ENCODE measurements around the gene EPB41.
A peak's percentile ranks its signal among the peaks of the same experiment; 100 is the strongest.
"Not testable (repeated sequence)": the region's sequence is repeated elsewhere in the genome, so short reads cannot be mapped to it uniquely, and the experiment has no call there.

The EPB41 gene

DNA sequence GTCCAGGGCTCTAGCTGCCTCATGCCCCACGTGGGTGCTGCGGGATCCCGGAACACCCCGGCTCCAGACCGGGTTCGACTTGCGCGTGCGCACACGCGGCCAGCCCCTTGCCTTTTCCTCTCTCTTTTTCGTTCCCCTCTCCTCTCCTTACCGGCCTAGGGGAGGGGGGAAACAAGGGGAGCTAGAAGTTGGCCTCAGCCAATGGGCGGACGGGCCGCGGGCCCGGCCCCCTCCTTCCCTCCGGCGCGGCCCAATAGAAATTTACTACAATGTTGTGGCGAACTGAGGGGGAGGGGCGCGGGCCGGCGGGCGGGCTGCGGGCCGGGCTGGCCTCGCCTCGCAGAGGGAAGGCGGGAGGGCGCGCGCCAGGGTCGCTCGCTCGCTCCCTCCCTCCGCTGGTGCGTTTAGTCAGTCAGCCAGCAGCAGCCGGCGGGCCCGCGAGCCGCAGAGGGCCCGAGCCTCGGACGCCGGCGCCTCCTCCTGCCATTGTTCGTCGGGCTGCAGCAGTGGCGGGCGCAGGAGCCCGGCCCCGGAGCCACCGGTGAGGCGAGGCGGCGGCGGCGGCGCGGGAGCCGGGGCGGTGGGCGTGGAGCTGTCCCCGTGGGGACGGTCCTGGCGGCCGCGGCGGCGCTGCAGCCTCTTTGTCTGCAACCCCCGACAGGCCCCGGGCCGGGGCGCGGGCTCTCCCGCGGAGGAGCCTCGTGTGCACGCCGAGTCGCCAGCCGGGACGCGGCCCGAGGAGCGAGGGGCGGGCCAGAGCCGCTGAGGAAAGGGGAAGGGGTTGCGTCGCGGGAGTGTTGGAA is at the start of gene EPB41:
EPB41 (plus strand) TSS at position 342 of the 803 bp plus-strand sequence. CDS start 72,869 bp downstream, outside the sequence.
- DNase-seq (ENCODE audit: low read depth in 2 of 2): peak; percentile 82 to 85

DNA sequence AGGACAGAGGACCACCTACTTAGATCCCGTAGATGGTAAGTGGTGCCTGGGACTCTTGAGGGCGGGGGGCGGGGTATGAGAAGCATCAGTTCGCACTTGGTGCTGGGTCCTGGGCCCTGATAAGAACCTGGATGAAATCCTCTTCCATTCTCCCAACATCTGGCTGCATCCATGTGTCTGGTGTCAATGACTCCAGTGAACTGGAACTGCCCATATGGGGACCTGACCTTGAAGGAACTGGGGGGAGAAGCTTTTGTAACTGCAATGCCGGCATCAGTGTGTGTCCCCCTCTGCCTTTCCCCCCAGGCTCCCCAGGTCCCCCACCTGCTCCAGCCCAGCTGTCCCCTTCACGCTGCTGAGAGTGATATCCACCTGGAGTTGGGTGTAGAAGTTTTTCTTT is 49.7 kb upstream of the EPB41 start:
- no peak for DNase-seq (ENCODE audit: low read depth in 2 of 2)

DNA sequence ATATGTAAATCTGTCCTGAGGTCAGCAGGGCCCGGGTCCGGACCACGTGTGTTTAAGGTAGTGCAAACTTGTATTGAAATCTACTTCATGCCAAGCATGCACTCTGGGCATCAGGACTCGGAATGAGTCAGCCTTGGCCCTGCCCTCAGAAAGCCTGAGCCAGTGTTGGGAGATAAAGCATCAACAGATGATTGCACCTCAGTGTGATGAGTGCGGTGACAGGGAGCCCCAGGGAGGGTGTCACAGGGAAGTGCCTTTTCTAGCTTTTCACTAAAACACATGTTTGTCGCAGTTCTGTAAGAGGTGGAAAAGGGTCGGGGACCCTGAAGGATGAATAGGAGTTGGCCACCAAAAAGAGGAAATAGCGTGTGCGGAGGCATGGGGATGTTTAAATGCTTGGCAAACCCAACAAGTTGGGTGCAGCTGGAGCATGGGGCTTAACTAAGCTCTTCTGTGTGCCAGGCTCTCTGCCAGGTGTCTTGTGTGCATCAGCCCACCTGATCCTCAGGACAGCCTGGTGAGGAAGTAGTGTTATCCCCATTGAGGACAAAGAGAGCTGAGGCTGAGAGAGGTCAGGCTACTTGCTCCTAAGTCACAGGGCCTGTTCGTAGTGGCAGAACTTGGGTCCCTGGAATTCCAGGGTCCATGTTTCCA is 48.2 kb upstream of the EPB41 start:
- DNase-seq (ENCODE audit: low read depth in 2 of 2): no peak

DNA sequence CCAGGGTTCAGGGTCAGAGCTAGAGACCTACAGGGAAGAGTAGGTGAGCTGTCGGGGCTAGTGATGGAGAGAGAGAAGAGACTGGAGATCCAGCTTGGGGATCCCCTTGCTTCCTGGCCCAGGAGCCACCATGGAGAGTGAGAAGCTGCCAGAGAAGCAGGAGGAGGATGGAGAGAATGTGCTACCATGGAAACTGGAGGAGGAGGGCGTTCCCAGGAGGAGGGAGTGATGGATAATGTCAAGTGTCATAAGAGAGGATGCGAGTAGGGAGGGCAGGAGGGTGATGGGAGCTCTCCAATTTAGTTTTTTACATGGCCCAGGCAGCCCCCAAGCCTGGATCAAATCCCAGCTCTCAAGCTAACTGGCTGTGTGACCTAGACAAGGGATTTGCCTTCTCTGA is 46.5 kb upstream of the EPB41 start:
- no peak for DNase-seq (ENCODE audit: low read depth in 2 of 2)

DNA sequence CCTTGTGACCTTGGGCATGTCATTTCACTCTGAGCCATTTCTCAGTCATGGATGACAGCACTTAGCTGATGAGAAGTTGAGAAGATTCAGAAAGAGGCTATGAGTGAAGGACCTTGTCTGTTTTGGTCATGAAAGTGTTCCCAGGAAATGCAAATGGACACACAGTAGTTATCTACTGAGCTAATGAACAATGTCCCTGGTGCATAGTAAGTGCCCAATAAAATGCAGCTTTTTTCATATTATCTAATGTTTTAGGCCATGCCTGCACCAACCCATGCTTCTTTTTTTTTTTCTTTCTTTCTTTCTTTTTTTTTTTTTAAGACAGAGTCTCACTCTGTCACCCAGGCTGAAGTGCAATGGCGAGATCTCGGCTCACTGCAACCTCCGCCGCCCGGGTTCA is 44.4 kb upstream of the EPB41 start:
- DNase-seq (ENCODE audit: low read depth in 2 of 2): no peak

DNA sequence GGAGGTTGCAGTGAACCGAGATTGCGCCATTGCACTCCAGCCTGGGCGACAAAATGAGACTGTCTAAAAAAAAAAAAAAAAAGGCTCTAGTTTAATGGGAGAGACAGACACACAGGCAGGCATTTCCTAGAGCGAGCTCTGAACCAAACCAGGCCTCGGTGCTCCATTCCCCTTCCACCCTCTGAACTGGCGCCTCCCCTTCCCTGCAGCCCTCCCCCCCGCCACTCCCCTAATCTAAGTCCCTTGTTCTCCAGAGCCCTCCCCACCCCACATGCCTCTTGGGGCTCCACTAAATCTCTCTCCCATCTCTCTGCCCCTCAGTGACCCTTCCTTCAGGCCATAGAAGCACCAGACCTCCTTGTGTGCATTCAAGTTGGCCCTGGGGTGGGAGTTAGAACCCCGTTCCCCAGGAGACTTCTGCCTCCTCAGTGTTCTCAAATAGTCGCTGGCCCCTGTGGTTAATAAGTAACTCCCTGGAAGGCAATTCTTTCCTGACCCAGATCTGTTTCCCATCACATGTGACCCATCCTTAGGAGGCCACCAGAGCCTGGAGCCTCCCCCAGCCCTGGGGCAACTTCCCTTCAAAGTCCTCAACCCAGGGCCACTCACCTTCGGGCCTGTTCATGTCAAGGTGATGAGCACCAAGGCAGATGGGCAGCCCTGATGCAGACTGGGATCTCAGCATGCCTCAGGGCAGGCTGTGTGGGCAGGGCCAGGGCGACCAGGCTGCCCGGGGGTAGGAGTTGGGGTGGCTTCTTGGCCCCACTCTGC is 42.6 kb upstream of the EPB41 start:
- no peak for DNase-seq (ENCODE audit: low read depth in 2 of 2)

DNA sequence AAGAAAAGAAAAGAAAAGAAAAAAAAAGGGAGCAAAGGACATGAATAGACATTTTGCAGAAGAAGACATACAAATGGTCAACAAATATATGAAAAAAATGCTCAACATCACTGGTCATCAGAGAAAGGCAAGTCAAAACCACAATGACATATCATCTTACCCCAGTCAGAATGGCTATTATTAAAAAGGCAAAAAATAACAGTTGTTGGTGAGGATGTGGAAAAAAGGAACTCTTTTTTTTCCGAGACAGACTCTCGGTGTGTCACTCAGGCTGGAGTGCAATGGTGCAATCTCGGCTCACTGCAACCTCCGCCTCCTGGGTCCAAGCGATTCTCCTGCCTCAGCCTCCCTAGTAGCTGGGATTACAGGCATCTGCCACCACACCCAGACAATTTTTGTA is 39.2 kb upstream of the EPB41 start:
- not testable (repeated sequence) for DNase-seq (ENCODE audit: low read depth in 2 of 2)

DNA sequence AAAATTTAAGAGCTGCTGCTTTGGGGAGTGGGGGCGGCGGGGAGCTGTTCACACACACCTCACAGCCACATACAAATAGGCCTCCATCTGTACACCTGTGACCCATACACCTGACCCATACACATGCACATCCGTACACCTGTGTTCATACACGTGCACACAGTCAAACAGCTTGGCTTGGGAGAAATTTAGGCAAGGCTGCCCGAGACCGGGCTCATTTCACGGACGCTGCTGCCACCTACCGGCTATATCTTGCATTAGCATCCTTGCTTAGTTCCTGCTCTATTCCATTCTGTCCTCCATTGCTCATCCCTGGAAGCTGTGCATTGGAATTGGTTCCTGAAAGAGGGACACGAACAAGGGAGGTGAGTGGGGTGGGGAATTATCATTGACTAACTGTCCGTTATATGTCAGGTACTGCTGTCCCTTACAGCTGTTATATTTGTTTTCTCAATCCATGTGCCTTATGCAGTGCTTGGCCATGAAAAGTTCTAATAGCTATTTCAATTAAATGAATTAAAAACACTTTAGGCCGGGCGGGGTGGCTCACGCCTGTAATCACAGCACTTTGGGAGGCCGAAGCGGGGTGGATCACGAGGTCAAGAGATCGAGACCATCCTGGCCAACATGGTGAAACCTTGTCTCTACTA is 37.1 kb upstream of the EPB41 start:
- peak; percentile 39 to 65 for DNase-seq (ENCODE audit: low read depth in 2 of 2)

DNA sequence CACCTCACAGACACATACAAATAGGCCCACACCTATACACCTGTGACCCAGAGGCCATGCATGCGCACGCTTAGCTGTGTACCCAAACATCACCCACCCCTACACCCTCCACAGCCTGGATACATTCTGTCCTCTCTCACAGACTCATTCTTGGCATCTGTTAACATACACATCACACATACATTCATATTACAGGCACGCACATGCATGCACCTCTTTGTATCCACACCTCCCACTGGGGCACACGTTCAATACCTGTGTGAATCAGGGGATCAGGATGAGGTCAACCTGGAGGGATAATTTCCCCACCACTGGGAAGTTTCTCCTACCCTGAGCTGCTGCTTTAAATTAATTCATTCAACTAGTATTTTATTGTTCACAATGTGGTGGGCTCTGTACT is 35.6 kb upstream of the EPB41 start:
- no peak for DNase-seq (ENCODE audit: low read depth in 2 of 2)

DNA sequence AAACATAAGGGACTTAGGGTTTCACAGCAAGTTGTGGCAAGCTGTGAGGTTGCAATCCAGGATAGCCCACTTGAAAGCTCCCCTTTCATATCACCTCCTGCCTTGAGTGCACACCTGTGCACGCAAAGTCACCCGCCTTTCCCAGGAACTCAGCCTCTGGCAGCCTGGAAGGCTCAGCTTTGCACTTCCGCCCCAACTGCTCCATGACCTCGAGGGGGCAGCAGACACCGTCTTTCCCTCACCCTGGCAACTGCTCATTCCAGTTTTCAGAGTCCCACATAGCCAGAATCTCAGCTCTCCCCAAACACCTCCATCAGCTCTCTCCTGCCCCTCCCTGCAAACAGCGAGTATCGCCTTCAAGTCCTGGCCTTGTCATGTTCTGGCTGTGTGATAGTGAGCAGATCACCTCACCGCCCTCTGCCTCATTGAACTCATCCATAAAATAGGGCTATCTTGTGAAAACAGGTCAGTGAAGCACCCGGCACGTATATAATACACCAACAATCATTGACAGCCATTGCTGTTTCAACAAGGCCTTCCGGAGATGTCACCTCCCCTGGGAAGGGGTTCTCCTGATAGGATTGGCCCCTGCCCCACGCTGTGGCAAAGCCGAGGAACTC is 32.2 kb upstream of the EPB41 start:
- peak; percentile 49 to 64 for DNase-seq (ENCODE audit: low read depth in 2 of 2)

DNA sequence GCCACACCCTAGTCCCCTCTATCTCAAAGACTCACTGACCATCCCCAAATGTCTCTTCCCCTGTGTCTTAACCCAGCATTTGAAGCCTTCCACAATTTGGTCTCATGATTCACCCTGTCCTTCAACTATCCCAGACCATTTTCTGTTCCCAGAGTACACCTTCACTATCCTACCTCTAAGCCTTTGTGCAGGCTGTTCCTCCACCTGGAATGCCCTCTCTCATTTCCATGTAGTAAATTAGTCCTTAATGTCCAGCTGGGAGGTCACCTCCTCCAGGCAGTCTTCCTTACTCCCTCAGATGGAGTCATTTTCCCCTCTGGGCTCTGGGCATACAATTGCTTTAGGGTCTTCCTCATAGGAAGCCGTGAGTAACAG is 31.1 kb upstream of the EPB41 start:
- no peak for DNase-seq (ENCODE audit: low read depth in 2 of 2)

DNA sequence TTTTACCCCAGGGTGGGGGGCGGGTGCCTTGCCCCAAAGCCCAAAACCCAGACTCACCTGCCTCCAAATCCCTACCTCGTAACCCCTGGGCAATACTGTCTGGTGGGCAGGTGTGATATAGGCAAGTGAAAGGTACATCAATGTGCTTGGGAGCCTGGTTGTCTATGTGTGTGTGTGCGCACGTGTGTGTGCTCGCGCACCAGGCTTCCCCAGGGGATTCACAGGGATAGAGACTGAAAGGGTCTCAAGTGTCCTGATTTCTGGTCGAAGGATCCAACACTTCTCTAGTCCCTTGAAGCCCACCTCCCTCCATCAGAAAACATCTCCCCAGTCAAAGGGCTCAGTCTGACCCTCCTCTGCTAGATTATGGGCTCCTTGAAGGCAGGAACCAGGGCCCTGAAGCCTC is 28.9 kb upstream of the EPB41 start:
- DNase-seq (ENCODE audit: low read depth in 2 of 2): no peak

DNA sequence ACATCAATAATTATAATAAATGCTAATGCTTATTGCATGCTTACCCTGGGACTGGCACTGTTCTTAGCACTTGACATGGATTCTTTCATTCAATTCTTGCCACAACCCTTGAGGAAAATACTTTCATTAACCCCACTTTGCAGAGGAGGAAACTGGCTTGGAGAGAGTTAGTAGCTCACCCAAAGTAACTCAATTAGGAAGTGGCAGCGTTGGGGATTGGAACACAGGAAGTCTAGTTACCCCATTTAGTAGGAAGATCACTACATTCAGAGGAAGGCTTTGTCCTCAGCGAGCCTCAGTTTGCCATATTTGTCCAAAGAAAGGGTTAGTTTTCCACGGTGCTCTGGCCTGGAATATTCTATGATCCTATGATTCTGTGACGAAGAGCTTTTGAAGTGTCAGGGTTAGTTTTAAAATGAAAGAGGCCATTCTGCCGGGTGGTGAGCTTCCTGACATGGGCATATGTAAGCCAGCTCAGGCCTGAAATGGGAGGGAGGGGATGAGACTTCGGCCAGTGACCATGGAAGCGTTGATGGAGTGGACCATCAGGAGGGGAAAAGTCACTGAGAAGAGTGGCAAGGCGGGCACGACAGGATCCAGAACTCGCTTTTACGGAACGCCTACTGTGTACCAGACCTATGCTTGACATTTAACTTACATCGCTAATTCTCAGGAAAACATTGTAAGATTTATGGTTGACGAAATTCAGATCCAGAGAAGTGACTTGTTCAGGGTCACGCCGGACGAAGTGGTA is 28.2 kb upstream of the EPB41 start:
- DNase-seq (ENCODE audit: low read depth in 2 of 2): no peak

DNA sequence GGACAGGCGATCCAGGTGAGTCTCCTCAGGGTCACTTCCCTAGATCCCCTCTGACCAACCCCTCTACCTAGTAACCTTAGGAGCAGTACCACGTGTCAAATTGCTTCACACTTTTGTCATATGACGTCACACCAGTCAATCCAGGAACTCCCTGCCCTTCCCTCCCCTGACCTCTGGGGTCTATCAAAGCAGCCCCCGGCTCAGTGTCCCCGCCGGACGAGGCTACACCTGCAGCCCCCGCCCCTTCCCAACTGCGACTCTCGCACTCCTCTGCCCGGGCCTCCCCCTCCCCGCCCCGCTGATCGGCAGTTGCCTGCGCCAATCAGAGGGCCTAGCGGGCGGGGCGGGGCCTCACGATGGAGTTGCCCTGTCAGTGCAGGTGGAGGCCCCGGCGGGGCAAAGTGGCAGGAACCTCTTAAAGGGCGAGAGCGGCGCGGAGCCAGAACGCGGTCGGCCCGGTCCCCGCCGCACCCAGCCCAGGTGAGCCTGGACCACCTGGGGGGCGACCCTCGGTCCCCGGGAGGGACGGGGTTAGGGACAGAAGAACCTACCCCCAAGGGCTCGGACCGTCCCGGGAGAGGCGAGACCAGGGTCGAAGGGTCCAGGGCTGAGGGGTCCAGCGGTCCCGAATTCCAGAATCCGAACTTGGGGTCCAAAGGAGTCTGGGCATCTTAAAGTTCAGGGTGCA is 27.5 kb upstream of the EPB41 start:
- peak; percentile 74 to 80 for DNase-seq (ENCODE audit: low read depth in 2 of 2)

DNA sequence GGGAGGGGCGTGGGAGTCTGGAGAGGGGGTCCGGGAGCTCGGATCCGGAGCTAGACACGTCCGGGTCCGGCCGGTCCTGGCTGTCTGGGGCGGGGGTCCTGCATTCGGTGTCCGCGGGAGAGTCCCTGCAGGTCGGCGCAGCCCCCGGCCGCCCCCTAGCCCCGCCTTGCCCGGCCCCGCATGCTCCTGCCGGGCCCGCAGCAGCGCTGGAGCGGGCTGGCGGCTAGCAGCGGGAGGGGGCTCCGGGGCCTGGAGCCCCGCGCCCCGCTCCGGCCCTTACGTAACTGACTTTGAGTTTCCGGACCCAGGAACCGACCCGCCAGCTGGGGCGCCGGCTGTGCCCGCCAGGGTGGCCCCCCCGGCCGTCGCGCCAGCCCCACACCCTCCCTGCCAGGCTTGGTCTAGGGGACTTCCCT is 26.9 kb upstream of the EPB41 start:
- peak in 1 of 2 donors; percentile 19 for DNase-seq (ENCODE audit: low read depth in 2 of 2)

DNA sequence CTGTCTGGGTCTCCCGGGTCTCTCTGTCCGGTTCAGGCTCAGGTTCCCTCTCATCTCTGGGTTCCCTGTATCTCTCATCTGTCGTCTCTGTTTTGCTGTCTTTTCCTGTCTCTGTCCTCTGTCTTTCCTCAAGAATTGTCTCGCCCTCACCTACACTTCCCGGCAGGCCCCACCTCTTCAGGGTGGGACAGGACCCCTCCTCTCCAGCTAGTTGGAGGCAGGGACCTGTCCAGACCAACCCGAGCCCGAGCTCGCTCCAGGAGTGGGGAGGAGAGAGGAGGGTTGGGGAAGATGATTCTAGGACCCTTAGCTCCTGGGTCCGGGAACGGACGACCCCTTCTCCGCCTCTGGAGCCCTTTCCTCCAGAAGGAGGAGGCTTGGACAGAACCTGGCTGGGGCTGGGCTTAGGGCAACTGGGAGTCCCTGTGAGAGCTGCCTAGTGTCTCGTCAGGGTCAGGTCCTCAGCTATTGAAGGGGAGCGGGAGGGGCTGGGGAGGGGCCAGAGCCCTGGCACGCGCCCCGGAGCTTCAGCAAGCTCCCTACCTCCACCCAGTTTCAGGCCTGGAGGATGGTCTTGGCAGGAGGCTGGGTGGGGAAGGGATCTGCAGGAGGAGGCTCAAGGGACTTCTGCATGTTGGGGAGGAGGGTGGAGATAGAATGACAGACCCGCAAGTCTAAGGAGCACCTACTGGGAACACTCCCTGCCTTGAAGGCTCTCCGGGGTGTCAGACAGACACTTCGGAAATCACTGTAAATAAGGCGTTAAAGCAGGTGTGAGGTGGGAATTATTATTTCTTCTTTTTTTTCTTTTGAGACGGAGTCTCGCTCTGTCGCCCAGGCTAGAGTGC is 26.3 kb upstream of the EPB41 start:
- no peak for DNase-seq (ENCODE audit: low read depth in 2 of 2)

DNA sequence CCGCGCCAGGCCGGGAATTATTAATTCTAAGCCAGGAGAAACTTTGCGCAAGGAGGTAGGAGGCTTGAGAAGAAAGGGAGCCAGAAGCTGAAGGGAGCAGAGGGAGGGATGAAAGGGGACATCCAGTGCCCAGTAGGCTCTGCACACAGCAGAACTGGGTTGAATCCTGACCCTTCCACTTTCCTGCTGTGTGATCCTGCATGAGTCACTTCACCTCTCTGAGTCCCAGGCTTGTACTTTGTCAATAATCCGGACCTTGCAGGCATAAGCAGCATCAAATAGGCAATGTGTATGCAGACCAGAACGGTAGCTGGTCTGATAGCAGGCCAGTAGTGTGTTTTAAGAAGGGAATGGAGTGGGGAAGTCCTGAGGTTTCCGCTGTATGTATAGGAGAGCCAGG is 25.5 kb upstream of the EPB41 start:
- no peak for DNase-seq (ENCODE audit: low read depth in 2 of 2)

DNA sequence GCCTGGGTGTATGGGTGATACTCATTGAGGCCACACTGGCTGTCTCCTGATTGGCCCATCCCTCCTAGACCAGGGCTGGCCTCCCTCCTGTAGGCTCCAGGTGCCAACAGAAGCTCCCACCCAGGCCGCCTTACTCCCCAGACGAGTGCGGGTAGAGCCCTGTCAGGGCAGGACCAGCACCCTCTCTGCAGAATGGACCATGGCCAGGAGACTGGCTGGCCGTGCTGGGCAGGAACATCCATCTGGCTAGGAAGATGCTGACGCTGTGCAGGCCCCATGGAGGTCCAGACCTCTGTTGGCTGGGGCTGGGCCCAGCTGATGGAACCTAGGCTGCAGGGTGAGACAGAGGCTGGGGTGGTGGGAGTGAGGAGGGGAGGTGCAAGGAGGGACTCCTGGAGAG is 25.0 kb upstream of the EPB41 start:
- DNase-seq (ENCODE audit: low read depth in 2 of 2): no peak

DNA sequence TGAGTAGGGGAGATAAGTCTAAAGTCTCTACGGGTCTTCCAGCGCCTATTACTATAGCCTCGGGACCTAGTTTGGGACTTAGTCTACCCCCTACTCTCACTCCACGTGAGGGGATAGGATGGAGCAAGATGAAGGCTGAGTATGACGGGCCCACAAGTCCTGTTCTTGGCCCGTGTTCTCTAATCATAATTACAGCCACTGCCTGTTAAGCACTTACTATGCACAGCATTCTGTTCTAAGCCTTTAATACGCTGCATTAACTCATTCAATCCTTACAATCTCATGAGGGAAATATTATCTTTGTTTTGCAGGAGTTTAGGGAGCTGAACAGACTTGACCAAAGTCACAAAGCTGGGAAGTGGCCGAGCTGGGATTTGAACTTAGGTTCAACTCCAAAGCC is 23.9 kb upstream of the EPB41 start:
- no peak for DNase-seq (ENCODE audit: low read depth in 2 of 2)
